ENCODE measurements around the gene SLC25A44. TPM values are rescaled to one million over a fixed set of nuclear protein-coding genes. Genes with fewer than 3 reads are reported as not detected.

The SLC25A44 gene
- 10.1 and 11.0 TPM in 2 replicates for total RNA-seq

GRCh38 chr1:156193488-156194299 lies at the start of gene SLC25A44:
Gene SLC25A44 (plus strand): TSS chr1:156194104. CDS start chr1:156199848, 5,744 bp downstream.

GRCh38 chr1:156153362-156153761 lies 40.5 kb upstream of the SLC25A44 start, which contains the start of gene SEMA4A:
Gene SEMA4A (plus strand): TSS chr1:156153585. CDS start chr1:156154579, 994 bp downstream.

GRCh38 chr1:156212833-156213643 lies 19.1 kb downstream of the SLC25A44 start, which contains the start of gene PMF1:
Gene PMF1 (plus strand): TSS chr1:156213007. CDS start chr1:156213016, 9 bp downstream.

GRCh38 chr1:156241926-156242325 lies 48.0 kb downstream of the SLC25A44 start, which contains the start of gene BGLAP:
Gene BGLAP (plus strand): TSS chr1:156242184. CDS start chr1:156242232, 48 bp downstream.

GRCh38 chr1:156247460-156248322 lies 53.8 kb downstream of the SLC25A44 start, which contains the start of gene PAQR6:
Gene PAQR6 (minus strand): TSS chr1:156248056. CDS start chr1:156246731, 1,325 bp downstream.

Other genes with a start within 250 kb of the SLC25A44 start
- 130 and 152 TPM in 2 replicates for gene ARHGEF2, start 215.6 kb upstream of the SLC25A44 start, total RNA-seq
- 431 and 503 TPM in 2 replicates for gene SSR2, start 173.2 kb upstream of the SLC25A44 start, total RNA-seq
- gene UBQLN4, start 140.3 kb upstream of the SLC25A44 start, total RNA-seq: 17.3 and 17.4 TPM in 2 replicates
- 80.4 and 88.7 TPM in 2 replicates for gene LAMTOR2, start 139.3 kb upstream of the SLC25A44 start, total RNA-seq
- gene RAB25, start 132.9 kb upstream of the SLC25A44 start, total RNA-seq: 0.15 TPM in 1 of 2 replicates, not detected in the other
- 5.1 and 6.2 TPM in 2 replicates for gene MEX3A, start 111.6 kb upstream of the SLC25A44 start, total RNA-seq
- 888 and 901 TPM in 2 replicates for gene LMNA, start 79.4 kb upstream of the SLC25A44 start, total RNA-seq
- gene SEMA4A, start 40.5 kb upstream of the SLC25A44 start, total RNA-seq: 0.67 and 0.74 TPM in 2 replicates
- 78.7 and 84.4 TPM in 2 replicates for gene PMF1, start 18.9 kb downstream of the SLC25A44 start, total RNA-seq
- gene BGLAP, start 48.1 kb downstream of the SLC25A44 start, total RNA-seq: 0.59 TPM in 1 of 2 replicates, not detected in the other
- 0.15 and 0.34 TPM in 2 replicates for gene PAQR6, start 54.0 kb downstream of the SLC25A44 start, total RNA-seq
- 32.3 and 33.0 TPM in 2 replicates for gene SMG5, start 88.7 kb downstream of the SLC25A44 start, total RNA-seq
- gene TMEM79, start 90.2 kb downstream of the SLC25A44 start, total RNA-seq: 1.8 and 2.5 TPM in 2 replicates
- gene GLMP, start 101.6 kb downstream of the SLC25A44 start, total RNA-seq: 70.2 and 73.5 TPM in 2 replicates
- gene VHLL, start 105.2 kb downstream of the SLC25A44 start, total RNA-seq: not detected in 2 replicates
- gene CCT3, start 144.2 kb downstream of the SLC25A44 start, total RNA-seq: 360 and 366 TPM in 2 replicates
- gene TSACC, start 144.4 kb downstream of the SLC25A44 start, total RNA-seq: 0.15 and 2.2 TPM in 2 replicates
- not detected in 2 replicates for gene RHBG, start 175.1 kb downstream of the SLC25A44 start, total RNA-seq

Data from bronchus fibroblast of lung (primary cell).